GM21786 (cell line): ENCODE results near the gene CFAP107.
"Not testable (repeated sequence)": the region's sequence is repeated elsewhere in the genome, so short reads cannot be mapped to it uniquely, and the experiment has no call there.

Experiments
- ATAC-seq: cut with Tn5 transposase; IDR thresholded peaks from one replicate; pipeline ENCODE4 v1.9.1; 2021; ENCODE audit not compliant: unreplicated experiment

Gene CFAP107

DNA sequence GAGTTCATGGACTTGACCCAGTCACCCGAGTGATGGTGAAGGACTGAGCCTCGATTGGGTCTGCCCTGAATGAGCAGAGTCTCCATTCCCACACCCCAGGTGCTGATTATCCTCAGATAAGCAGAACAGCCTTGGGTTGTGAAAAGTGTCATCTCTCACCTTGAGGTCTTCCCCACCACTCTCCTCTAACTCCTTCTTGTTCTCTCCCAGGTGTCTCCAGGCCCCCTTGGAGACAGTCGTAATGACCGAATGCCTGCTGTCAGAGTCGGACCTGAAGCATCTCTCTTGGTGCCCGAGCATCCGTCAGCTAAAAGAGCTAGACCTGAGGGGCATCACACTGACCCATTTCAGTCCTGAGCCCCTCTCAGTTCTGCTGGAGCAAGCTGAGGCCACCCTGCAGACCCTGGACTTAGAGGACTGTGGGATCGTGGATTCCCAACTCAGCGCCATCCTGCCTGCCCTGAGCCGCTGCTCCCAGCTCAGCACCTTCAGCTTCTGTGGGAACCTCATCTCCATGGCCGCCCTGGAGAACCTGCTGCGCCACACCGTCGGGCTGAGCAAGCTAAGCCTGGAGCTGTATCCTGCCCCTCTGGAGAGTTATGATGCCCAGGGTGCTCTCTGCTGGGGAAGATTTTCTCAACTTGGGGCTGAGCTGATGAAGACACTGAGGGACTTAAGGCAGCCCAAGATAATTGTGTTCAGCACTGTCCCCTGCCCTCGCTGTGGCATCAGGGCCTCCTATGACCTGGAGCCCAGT is 31.0 kb downstream of the CFAP107 start:
- no peak for ATAC-seq

GRCh38 chr1:12778061-12778460 is 32.1 kb downstream of the CFAP107 start:
- no peak for ATAC-seq

DNA sequence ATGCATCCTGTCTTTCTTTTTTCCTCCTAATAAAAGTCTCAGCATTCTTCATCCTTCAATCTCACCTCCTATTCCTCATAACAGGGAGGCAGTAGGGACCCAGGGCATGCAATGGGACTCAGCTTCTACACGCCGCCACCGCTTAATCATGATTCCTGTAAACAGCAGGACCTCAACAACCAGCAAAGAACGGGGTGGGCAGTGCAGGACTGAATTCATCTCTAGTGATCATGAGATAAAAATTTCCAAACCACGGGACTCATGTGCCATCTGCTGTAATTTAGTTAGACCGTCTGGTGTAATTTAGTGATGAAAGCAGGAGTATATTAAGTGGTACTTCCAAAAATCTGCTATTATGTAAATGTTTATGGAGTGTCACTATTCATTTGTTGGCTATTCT is 32.9 kb downstream of the CFAP107 start:
- no peak for ATAC-seq

GRCh38 chr1:12781488-12781887 is 35.5 kb downstream of the CFAP107 start:
- not testable (repeated sequence) for ATAC-seq

DNA sequence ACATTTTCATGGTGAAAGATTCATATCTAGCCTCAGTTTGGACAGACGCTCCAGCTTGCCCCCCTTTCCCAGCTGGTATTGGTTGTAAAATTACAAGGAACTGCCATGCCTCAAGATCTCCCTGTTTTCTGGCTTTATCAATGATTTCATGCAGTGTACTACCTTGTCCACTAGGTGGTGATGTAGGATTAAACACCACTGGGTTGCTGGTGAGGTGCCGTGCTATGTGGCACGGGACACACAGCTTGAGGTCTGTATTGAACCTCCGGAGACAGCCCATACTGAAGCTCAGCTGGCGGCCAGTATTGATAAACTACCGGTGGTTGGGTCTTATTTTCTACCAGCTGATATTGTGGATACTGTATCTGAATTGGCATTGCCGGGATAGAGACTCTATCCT is 37.8 kb downstream of the CFAP107 start:
- ATAC-seq = not testable (repeated sequence)

- not testable (repeated sequence) for ATAC-seq
Measured at GRCh38 chr1:12784729-12785128, 38.7 kb downstream of the CFAP107 start.

DNA sequence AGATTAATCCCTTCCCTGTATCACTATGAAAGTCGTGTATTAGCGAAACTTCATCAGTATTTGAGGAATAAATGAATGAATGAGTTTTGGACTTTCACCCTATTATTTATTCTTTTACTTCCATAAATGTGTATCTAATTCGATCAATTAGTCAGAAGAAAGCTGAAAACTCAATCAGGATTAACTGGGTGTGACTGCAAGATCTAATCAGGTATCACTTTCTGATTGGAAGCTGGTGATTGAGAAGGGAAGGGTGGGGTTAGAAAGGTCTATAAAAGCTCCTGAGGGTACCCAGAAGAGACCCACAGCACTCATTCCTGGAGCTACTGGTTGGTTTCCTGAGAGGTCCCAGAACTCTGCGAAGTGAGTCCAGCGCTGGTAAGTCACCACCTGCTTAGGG is 45.1 kb downstream of the CFAP107 start, which contains the start of gene PRAMEF1:
Gene PRAMEF1, plus strand, starts transcription at position 301 of the 400 bp plus-strand sequence. CDS start 1,831 bp downstream, outside the sequence.
- not testable (repeated sequence) for ATAC-seq

DNA sequence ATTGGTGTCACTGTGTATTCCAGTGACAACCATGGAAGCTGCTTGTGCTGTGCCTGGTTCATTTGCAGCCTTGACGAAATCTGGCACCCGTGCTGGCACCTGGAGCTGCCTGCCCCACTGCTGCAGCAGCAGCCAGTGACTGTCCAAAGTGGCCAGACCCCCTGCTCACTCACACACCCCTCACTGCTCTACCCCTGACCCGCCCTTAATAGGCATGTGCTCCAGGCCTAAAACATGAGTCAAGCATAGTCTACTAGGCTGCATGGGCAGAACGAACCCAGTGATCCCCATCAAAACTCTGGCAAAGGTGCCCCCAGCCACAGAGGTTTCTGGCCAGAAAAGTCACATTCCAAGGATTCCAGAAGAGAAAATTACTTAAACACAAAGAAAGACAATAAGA is 52.9 kb downstream of the CFAP107 start:
- ATAC-seq = no peak

DNA sequence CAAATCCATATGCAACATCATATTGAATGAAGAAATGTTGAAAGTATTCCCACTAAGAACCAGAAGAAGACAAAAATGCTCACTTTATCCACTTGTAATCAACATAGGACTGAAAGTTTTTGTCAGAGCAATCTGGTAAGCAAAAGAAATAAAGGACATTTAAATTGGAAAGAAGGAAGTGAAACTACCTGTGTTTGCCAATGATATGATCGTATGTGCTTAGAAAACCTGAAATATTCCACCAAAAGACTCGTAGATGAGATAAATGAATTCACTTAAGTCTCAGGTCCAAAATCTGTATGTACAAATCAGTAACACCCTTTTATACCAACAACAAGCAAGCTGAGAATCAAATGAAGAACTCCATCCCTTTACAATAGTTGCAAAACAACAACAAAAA is 53.7 kb downstream of the CFAP107 start:
- no peak for ATAC-seq

- no peak for ATAC-seq
Measured at GRCh38 chr1:12809933-12810332, 63.9 kb downstream of the CFAP107 start.

DNA sequence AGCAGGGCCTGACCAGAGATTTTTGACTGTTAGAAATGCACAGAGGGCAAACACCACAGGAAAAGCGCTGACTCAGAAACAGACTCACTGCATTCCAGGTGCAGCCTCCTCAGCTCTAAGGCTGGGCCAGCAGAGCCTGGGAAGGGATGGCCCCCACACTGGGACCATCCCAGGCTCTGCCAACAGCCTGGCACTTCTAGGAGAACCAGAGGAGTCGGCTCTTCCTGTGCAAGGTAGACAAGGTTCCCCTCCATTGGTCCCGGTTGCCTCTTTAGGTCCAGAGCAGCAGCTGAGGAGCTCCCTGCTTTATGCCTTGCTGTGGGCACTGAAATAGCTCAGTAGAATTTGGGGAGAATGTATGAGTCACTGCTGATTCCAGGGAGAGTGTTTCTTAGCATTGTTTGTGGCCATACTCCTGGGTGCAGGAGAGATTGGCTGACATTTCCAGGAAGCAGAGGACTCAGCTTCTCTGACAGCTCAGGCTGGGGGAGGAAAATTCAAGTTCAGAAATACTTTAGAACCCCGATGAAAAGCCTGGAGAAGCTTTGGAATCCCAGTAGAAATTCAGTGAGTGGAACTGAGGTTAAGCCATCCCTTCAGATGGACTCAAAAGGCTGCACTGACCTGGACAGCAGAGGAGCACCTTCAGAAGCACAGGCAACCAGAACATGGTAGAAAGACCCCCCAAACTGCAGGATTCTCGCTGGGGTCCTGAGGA is 64.8 kb downstream of the CFAP107 start:
- no peak for ATAC-seq

DNA sequence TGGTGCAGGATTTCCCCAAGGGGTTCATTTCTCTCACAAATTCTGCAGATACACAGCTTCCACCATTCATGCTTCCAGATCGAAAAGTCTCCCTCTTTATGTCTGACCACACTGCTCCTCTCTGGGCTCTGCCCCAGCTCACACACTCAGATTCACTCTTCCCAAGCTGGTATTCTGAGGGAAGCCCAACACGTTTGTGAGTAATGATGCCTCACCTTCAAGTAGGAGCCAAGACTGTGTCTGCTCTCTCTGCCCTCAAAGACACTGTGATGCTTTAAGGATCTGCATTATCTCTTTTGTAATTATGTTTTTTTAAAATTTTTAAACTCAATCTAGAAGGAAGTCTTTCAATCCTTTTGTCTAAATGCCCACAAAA is 65.4 kb downstream of the CFAP107 start:
- no peak for ATAC-seq
